ENCODE measurements around the gene OGFOD3. TPM values are rescaled to one million over a fixed set of nuclear protein-coding genes. Genes with fewer than 3 reads are reported as not detected.

OGFOD3 gene
- total RNA-seq, 1 donor from 2014 or later, result 25.5 TPM

- peaks cover 23% of the 10 kb centered on the region for H3K4me1 ChIP-seq
- TF ChIP-seq POLR2AphosphoS5 (IDR thresholded peaks at IDR 0.05; ENCODE audit: insufficient read depth in 1 of 2, low read depth in 1 of 2) (no peak), CTCF (IDR thresholded peaks at IDR 0.05) (no peak), POLR2A (IDR thresholded peaks at IDR 0.05) (no peak)
- intact Hi-C loops (cut with DNase I), result loop anchor here (2.0 kb wide), 1 partner anchor 73 kb away; no protein-coding TSS in a partner anchor
- no peaks in the 10 kb centered on the region for H3K27me3 ChIP-seq
- H3K36me3 ChIP-seq, result peaks cover 0 to 13% of the 10 kb centered on the region in 2 donors
- no peak overlapping the region for H3K27ac ChIP-seq
- no peak for DNase-seq (ENCODE audit: extremely low spot score in 2 of 2)
- peak overlapping the region in 1 of 2 donors; percentile 79 for H3K4me3 ChIP-seq
- no peaks in the 10 kb centered on the region for H3K9me3 ChIP-seq
These were observed 1.2 kb upstream of the OGFOD3 start for GRCh38 chr17:82419540-82419939.

GRCh38 chr17:82416771-82417170 lies 1.6 kb downstream of the OGFOD3 start:
- H3K27ac ChIP-seq, result no peak overlapping the region

GRCh38 chr17:82416264-82416663 lies 2.1 kb downstream of the OGFOD3 start:
- Histone ChIP-seq H3K4me1 (peaks cover 25% of the 10 kb centered on the region), H3K27me3 (no peaks in the 10 kb centered on the region), H3K36me3 (peaks cover 0 to 7% of the 10 kb centered on the region in 2 donors), H3K27ac (no peak overlapping the region), H3K9me3 (no peaks in the 10 kb centered on the region), H3K4me3 (no peak overlapping the region)
- TF ChIP-seq POLR2A (IDR thresholded peaks at IDR 0.05) (no peak), POLR2AphosphoS5 (IDR thresholded peaks at IDR 0.05; ENCODE audit: insufficient read depth in 1 of 2, low read depth in 1 of 2) (no peak), CTCF (IDR thresholded peaks at IDR 0.05) (no peak)
- no peak for DNase-seq (ENCODE audit: extremely low spot score in 2 of 2)
- intact Hi-C loops (cut with DNase I), result no loop called here

More at GRCh38 chr17:82416771-82417170, 1.6 kb downstream of the OGFOD3 start:
- Histone ChIP-seq H3K36me3 (peaks cover 0 to 12% of the 10 kb centered on the region in 2 donors), H3K9me3 (no peaks in the 10 kb centered on the region), H3K4me3 (no peak overlapping the region), H3K4me1 (peaks cover 25% of the 10 kb centered on the region), H3K27me3 (no peaks in the 10 kb centered on the region)
- TF ChIP-seq POLR2A (IDR thresholded peaks at IDR 0.05) (no peak), POLR2AphosphoS5 (IDR thresholded peaks at IDR 0.05; ENCODE audit: insufficient read depth in 1 of 2, low read depth in 1 of 2) (no peak), CTCF (IDR thresholded peaks at IDR 0.05) (no peak)
- intact Hi-C loops (cut with DNase I), result no loop called here
- DNase-seq (ENCODE audit: extremely low spot score in 2 of 2), result no peak

GRCh38 chr17:82415786-82416185 lies 2.6 kb downstream of the OGFOD3 start:
- Histone ChIP-seq H3K36me3 (peaks cover 0 to 5% of the 10 kb centered on the region in 2 donors), H3K4me3 (no peak overlapping the region), H3K9me3 (no peaks in the 10 kb centered on the region), H3K27ac (no peak overlapping the region), H3K4me1 (peaks cover 25% of the 10 kb centered on the region), H3K27me3 (no peaks in the 10 kb centered on the region)
- intact Hi-C loops (cut with DNase I), result no loop called here
- no peak for DNase-seq (ENCODE audit: extremely low spot score in 2 of 2)
- TF ChIP-seq CTCF (IDR thresholded peaks at IDR 0.05) (no peak), POLR2A (IDR thresholded peaks at IDR 0.05) (no peak), POLR2AphosphoS5 (IDR thresholded peaks at IDR 0.05; ENCODE audit: insufficient read depth in 1 of 2, low read depth in 1 of 2) (no peak)

GRCh38 chr17:82415336-82415735 lies 3.0 kb downstream of the OGFOD3 start:
- Histone ChIP-seq H3K4me3 (no peak overlapping the region), H3K27ac (no peak overlapping the region), H3K27me3 (no peaks in the 10 kb centered on the region), H3K36me3 (peaks cover 0 to 3% of the 10 kb centered on the region in 2 donors), H3K4me1 (peaks cover 25% of the 10 kb centered on the region), H3K9me3 (no peaks in the 10 kb centered on the region)
- DNase-seq (ENCODE audit: extremely low spot score in 2 of 2), result no peak
- intact Hi-C loops (cut with DNase I), result no loop called here
- TF ChIP-seq CTCF (IDR thresholded peaks at IDR 0.05) (no peak), POLR2AphosphoS5 (IDR thresholded peaks at IDR 0.05; ENCODE audit: insufficient read depth in 1 of 2, low read depth in 1 of 2) (no peak), POLR2A (IDR thresholded peaks at IDR 0.05) (no peak)

Measured in vagina (tissue), 2 donors.